Glutamatergic neuron (in vitro differentiated cells): ENCODE measurements around the gene TBC1D17. TPM values are rescaled to one million over a fixed set of nuclear protein-coding genes. Genes with fewer than 3 reads are reported as not detected.
A peak's percentile ranks its signal among the peaks of the same experiment; 100 is the strongest.

ENCODE experiments used
- DNase-seq: peaks from one replicate; pipeline ENCODE4 v3.0.0; 2022
- H3K27ac Mint-ChIP-seq: one replicate; pipeline ENCODE4 v1.8.0; 2020; ENCODE audit warnings: mild to moderate bottlenecking, mixed read lengths, inconsistent platforms; ENCODE audit not compliant: unreplicated experiment
- H3K27me3 Mint-ChIP-seq: one replicate; pipeline ENCODE4 v1.8.0; 2020; ENCODE audit warnings: mild to moderate bottlenecking, moderate library complexity, mixed read lengths, inconsistent platforms; ENCODE audit not compliant: unreplicated experiment
- H3K36me3 Mint-ChIP-seq: one replicate; pipeline ENCODE4 v1.8.0; 2020; ENCODE audit warnings: mild to moderate bottlenecking, mixed read lengths, inconsistent platforms; ENCODE audit not compliant: unreplicated experiment
- H3K4me1 Mint-ChIP-seq: one replicate; pipeline ENCODE4 v1.8.0; 2020; ENCODE audit warnings: mild to moderate bottlenecking, low read depth, mixed read lengths, inconsistent platforms; ENCODE audit not compliant: unreplicated experiment
- H3K4me3 Mint-ChIP-seq: one replicate; pipeline ENCODE4 v1.8.0; 2020; ENCODE audit warnings: mild to moderate bottlenecking, mixed read lengths, inconsistent platforms; ENCODE audit not compliant: unreplicated experiment
- H3K9me3 Mint-ChIP-seq: one replicate; pipeline ENCODE4 v1.8.0; 2020; ENCODE audit warnings: mild to moderate bottlenecking, moderate library complexity, mixed read lengths, inconsistent platforms; ENCODE audit not compliant: unreplicated experiment
- total RNA-seq: library from RNA; stranded (reverse); fragmentation: NEBNext Ultra II Directional; extraction: Animal tissue kit (Norgen Biotek cat#: 25700); gene quantifications from one replicate; pipeline ENCODE4 v1.2.1, GENCODE V29; 2021; ENCODE audit not compliant: unreplicated experiment
- TF ChIP-seq, protein P1 (sequence below): fragments of 200-600 bp; sonication (generic); IDR thresholded peaks from one replicate; pipeline ENCODE4 v1.5.0; 2021; ENCODE audit not compliant: partially characterized antibody, unreplicated experiment

TBC1D17 gene
- total RNA-seq, 1 donor from 2014 or later = 56.8 TPM

DNA sequence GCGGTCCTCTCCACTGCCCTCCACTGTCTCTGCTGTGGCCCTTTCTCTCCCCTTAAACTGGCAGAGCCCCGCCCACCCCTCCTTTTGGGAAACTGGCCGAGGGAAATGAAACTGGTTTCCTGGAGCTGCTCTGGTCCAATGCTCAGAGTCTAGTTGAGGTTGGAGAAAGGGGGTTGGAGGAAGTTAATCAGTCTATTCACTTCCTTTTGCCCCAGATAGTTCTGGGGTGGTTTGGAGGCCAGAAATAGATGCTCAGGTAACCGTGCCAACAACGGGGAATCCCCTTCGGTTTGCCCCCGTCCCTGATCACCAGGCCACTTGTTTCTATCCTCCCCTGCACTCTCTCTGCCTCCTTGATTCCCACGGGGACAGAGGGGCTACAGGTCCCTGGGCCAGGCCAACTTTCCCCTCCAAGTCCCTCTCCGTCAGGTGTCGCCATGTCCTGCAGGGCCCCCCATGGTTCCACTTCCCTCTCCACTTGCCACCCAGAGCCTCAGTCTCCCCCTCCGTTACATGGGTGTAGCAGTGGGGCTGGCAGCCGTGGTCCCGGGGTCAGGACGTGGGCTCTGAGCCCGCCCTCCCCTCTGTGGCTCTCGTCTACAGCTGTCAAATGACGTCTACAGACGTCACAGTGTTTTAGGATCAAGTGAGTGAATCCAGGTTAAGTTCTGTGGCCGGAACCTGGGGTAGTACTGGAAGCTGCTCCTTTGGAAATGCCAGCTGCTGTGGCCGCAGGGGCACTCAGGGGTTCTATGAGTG, 19.5 kb downstream of the TBC1D17 start, which contains the start of gene IL4I1:
Gene IL4I1 (minus strand): TSS at position 25 of the 759 bp plus-strand sequence. CDS start 727 bp downstream, outside the sequence.
- TF ChIP-seq, protein P1, sequence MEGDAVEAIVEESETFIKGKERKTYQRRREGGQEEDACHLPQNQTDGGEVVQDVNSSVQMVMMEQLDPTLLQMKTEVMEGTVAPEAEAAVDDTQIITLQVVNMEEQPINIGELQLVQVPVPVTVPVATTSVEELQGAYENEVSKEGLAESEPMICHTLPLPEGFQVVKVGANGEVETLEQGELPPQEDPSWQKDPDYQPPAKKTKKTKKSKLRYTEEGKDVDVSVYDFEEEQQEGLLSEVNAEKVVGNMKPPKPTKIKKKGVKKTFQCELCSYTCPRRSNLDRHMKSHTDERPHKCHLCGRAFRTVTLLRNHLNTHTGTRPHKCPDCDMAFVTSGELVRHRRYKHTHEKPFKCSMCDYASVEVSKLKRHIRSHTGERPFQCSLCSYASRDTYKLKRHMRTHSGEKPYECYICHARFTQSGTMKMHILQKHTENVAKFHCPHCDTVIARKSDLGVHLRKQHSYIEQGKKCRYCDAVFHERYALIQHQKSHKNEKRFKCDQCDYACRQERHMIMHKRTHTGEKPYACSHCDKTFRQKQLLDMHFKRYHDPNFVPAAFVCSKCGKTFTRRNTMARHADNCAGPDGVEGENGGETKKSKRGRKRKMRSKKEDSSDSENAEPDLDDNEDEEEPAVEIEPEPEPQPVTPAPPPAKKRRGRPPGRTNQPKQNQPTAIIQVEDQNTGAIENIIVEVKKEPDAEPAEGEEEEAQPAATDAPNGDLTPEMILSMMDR = no peak
- no peak for DNase-seq
- Mint-ChIP-seq H3K36me3 (no peaks in the 10 kb centered on the region), H3K4me1 (no peaks in the 10 kb centered on the region), H3K27ac (peak within 1 kb of the TSS; percentile 6), H3K9me3 (peaks cover 4% of the 10 kb centered on the region), H3K4me3 (no peak within 1 kb of the TSS), H3K27me3 (peaks cover 14% of the 10 kb centered on the region)

- no peak for DNase-seq
- Mint-ChIP-seq H3K4me3 (no peak overlapping the region), H3K27ac (no peak overlapping the region), H3K4me1 (no peaks in the 10 kb centered on the region), H3K9me3 (peaks cover 5% of the 10 kb centered on the region), H3K36me3 (no peaks in the 10 kb centered on the region), H3K27me3 (peaks cover 3% of the 10 kb centered on the region)
- TF ChIP-seq, protein P1 = no peak
These were observed 26.6 kb downstream of the TBC1D17 start for GRCh38 chr19:49904136-49904535.

DNA sequence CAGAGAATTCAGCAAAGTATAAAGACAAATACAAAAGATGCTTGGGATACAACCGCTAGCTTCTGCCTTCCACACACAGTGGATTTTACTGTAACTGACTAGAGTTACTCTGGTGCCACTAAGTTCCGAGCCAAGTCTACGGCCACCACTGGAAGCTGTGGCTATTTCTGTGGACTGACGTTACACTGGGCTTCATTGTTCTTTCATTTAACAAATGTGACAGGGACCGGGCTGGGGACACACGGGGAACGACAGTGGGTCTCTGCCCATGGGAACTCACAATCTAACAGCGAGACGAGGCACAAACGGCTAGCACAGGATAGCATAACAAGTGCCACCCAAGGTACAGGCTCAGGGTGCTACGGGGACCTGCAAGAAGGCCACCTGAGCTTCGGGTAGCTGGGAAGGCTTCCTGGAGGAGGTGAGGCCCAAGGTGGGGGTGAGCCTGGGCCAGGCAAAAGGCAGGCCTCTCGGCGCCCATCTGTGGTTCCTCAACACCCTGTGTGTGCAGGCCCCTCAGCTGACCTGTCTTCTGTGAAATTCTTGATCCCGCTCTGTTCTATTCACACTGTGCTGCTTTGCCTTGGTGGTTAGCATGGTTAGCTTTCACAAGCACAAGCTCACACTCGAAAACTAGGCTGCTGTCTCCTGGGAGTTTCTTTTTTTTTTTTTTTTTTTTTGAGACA, 29.5 kb downstream of the TBC1D17 start:
- Mint-ChIP-seq H3K27me3 (peaks cover 3% of the 10 kb centered on the region), H3K27ac (no peak overlapping the region), H3K4me1 (no peaks in the 10 kb centered on the region), H3K36me3 (no peaks in the 10 kb centered on the region), H3K4me3 (peak overlapping the region; percentile 38), H3K9me3 (peaks cover 6% of the 10 kb centered on the region)
- DNase-seq = no peak
- TF ChIP-seq, protein P1 = no peak

DNA sequence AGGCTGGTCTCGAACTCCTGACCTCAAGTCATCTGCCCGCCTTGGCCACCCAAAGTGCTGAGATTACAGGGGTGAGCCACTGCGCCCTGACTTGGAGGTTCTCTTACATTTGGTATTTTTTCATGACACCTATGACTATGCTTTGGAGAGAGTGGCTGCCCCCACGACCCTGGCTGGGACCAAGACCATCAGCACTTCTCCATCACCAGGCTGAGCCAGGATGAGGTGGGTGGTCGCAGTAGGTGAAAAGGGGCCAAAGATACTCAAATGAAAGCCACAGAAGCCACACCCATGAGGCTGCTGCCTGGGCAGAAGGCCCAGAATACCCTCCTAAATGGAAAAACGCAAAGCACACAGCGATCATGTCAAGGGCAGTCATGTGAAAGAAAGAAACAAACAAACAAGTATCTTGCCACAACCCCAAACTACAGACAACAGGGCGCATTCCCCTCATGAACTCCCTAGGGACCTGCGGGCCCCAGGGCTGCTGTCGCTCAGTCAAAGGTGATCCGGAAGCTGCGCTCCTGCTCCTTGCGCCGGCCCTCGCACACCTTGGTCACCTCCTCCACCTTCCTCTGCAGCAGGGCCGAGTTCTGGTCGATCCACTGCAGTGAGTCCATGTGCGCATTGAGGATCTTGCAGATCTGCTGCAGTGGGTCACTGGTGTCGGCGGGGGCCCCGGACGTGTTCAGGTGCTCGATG, 30.4 kb downstream of the TBC1D17 start:
- Mint-ChIP-seq H3K4me1 (no peaks in the 10 kb centered on the region), H3K27ac (no peak overlapping the region), H3K27me3 (peaks cover 3% of the 10 kb centered on the region), H3K9me3 (peaks cover 7% of the 10 kb centered on the region), H3K36me3 (no peaks in the 10 kb centered on the region), H3K4me3 (no peak overlapping the region)
- TF ChIP-seq, protein P1 = no peak
- no peak for DNase-seq
